Parathyroid adenoma (tissue), 2 donors: Measurements from ENCODE around the gene HYLS1.

Experiments used
- H2AFZ ChIP-seq: fragments of 300-600 bp; sonication (generic); one replicate; pipeline ENCODE4 v1.7.0; 2017; ENCODE audit warnings: antibody characterized with exemption, mild to moderate bottlenecking
- H3K27ac ChIP-seq: fragments of 300-600 bp; sonication (generic); one replicate; pipeline ENCODE4 v1.7.0; 2017
- H3K27me3 ChIP-seq: fragments of 300-600 bp; sonication (generic); one replicate; pipeline ENCODE4 v1.7.0; 2017; ENCODE audit warnings: low read length; ENCODE audit not compliant: control insufficient read depth, insufficient read depth
- H3K36me3 ChIP-seq: fragments of 300-600 bp; sonication (generic); one replicate; pipeline ENCODE4 v1.7.0; 2017; ENCODE audit warnings: low read length; ENCODE audit not compliant: control insufficient read depth, insufficient read depth
- H3K4me1 ChIP-seq: fragments of 300-600 bp; sonication (generic); one replicate; pipeline ENCODE4 v1.7.0; 2017; ENCODE audit warnings: control low read depth
- H3K4me2 ChIP-seq: fragments of 300-600 bp; sonication (generic); one replicate; pipeline ENCODE4 v1.7.0; 2017; ENCODE audit warnings: low read length
- H3K4me3 ChIP-seq: fragments of 300-600 bp; sonication (generic); one replicate; pipeline ENCODE4 v1.7.0; 2017; ENCODE audit warnings: low read depth, low read length
- H3K79me2 ChIP-seq: fragments of 300-600 bp; sonication (generic); one replicate; pipeline ENCODE4 v1.7.0; 2017; ENCODE audit warnings: control low read depth
- H3K9ac ChIP-seq: fragments of 300-600 bp; sonication (generic); one replicate; pipeline ENCODE4 v1.7.0; 2017; ENCODE audit warnings: mild to moderate bottlenecking
- H3K9me3 ChIP-seq: fragments of 300-600 bp; sonication (generic); one replicate; pipeline ENCODE4 v1.7.0; 2017; ENCODE audit warnings: low read length; ENCODE audit not compliant: control insufficient read depth
- TF ChIP-seq, protein P1 (sequence below): fragments of 300-600 bp; sonication (generic); IDR thresholded peaks from one replicate; pipeline ENCODE4 v1.7.0; 2017; ENCODE audit warnings: antibody characterized with exemption, mild to moderate bottlenecking
- donor health status: primary hyperparathyroidism.

HYLS1 gene

DNA sequence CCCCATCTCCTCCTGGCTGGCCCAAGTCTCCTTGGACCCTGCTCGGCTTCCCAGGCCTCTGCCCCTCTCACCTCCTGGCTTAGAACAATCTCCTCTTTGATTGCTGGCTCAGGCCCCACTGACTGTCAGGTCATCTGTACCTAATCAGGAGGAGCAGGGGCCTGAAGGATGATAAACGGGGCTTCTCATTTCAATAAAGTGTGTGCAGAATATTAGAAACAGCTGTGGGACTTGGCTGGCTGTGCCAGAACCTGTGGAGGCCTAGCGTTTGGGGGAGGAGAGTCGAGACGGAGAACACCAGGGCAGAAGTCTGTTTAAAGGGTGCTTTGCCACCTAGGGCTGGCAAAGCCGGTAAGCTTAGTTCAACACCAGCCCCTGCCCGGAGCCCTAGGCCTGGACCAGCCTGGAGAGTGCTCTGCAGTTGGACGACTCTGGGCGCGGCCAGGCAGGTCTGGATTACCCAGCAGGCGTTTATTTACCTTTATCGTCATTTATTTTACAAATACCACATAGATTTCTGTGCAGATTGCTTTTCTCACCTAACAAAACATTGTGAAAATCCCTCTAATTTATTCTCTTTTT lies 48.2 kb downstream of the HYLS1 start:
- Histone ChIP-seq H3K9me3 (no peaks in the 10 kb centered on the region), H3K4me1 (no peaks in the 10 kb centered on the region), H3K9ac (no peak overlapping the region), H3K36me3 (no peaks in the 10 kb centered on the region), H3K4me2 (no peak overlapping the region), H2AFZ (no peak overlapping the region), H3K27ac (no peak overlapping the region), H3K79me2 (no peaks in the 10 kb centered on the region), H3K4me3 (no peak overlapping the region), H3K27me3 (no peaks in the 10 kb centered on the region)
- TF ChIP-seq, protein P1, sequence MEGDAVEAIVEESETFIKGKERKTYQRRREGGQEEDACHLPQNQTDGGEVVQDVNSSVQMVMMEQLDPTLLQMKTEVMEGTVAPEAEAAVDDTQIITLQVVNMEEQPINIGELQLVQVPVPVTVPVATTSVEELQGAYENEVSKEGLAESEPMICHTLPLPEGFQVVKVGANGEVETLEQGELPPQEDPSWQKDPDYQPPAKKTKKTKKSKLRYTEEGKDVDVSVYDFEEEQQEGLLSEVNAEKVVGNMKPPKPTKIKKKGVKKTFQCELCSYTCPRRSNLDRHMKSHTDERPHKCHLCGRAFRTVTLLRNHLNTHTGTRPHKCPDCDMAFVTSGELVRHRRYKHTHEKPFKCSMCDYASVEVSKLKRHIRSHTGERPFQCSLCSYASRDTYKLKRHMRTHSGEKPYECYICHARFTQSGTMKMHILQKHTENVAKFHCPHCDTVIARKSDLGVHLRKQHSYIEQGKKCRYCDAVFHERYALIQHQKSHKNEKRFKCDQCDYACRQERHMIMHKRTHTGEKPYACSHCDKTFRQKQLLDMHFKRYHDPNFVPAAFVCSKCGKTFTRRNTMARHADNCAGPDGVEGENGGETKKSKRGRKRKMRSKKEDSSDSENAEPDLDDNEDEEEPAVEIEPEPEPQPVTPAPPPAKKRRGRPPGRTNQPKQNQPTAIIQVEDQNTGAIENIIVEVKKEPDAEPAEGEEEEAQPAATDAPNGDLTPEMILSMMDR = no peak

DNA sequence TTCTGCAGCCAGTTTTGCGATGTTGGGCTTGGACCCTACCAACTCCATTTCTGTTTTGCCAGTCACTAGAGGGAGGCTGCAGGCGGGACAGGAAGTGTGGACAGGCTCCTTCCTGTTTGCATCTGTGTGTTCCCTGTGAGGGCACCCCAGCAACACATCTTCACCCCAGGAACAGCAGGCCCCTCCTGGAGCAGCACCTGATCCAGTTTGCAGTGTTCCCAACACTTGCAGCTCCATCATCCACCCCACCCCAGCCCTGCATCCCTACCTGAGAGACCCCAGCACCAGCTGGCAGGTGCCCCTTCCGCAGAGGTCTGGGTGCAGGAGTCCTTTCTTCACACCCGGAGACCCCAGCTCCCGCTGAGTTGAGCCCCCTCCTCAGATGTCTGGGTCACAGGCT lies 51.0 kb downstream of the HYLS1 start:
- TF ChIP-seq, protein P1 = no peak

DNA sequence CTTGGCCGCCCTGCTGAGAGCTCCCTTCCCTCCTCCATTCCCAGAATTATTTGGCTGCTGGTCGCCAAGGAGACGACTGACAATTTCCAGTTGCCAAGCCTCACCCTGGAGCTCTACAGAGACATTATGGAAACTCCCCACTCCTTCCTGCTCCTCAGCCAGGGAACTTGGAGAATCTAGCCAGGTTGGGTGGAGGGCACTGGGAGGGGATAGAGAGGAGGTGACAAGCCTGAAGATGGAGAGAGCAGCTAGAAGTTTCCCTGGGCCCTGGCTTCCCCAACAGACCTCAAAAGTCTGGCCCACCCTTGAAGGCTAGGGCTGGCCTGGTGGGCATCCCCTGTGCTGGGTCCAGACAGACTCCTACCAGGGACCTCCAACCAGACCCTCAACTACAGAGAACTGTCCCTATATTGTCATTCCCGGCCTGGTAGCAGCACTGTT lies 51.6 kb downstream of the HYLS1 start:
- H3K4me2 ChIP-seq = no peak overlapping the region
- TF ChIP-seq, protein P1 = no peak
- no peaks in the 10 kb centered on the region for H3K4me1 ChIP-seq
- H3K27ac ChIP-seq = no peak overlapping the region
- H3K9me3 ChIP-seq = no peaks in the 10 kb centered on the region
- H2AFZ ChIP-seq = no peak overlapping the region
- no peaks in the 10 kb centered on the region for H3K27me3 ChIP-seq
- H3K4me3 ChIP-seq = no peak overlapping the region
- H3K36me3 ChIP-seq = no peaks in the 10 kb centered on the region
- H3K79me2 ChIP-seq = no peaks in the 10 kb centered on the region
- no peak overlapping the region for H3K9ac ChIP-seq

More for the DNA sequence above, 51.0 kb downstream of the HYLS1 start:
- no peak overlapping the region for H2AFZ ChIP-seq
- no peak overlapping the region for H3K27ac ChIP-seq
- no peaks in the 10 kb centered on the region for H3K9me3 ChIP-seq
- no peak overlapping the region for H3K4me3 ChIP-seq
- H3K79me2 ChIP-seq = no peaks in the 10 kb centered on the region
- no peaks in the 10 kb centered on the region for H3K36me3 ChIP-seq
- H3K9ac ChIP-seq = no peak overlapping the region
- H3K27me3 ChIP-seq = no peaks in the 10 kb centered on the region
- no peaks in the 10 kb centered on the region for H3K4me1 ChIP-seq
- no peak overlapping the region for H3K4me2 ChIP-seq

DNA sequence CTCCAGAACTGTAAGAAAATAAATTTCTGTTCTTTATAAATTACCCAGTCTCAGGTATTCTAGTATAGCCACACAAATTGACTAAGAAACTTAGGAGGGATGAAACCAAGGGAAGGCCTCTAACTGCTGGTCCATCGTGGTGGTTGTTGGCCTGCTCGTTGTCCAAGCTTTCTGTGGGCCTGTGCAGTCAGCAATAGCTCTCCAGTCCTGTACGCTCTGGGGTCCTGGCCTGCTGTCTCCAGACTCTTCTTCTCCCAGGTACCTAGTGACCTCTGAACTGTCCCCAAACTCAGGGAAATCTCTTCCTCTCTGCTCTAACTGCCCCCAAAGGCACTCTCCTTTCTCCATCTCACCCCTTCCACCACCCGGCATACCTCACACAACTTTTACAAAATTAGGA lies 52.7 kb downstream of the HYLS1 start:
- H3K27me3 ChIP-seq = no peaks in the 10 kb centered on the region
- H3K9me3 ChIP-seq = no peaks in the 10 kb centered on the region
- H3K79me2 ChIP-seq = no peaks in the 10 kb centered on the region
- no peaks in the 10 kb centered on the region for H3K4me1 ChIP-seq
- no peak overlapping the region for H3K4me2 ChIP-seq
- no peaks in the 10 kb centered on the region for H3K36me3 ChIP-seq
- H3K9ac ChIP-seq = no peak overlapping the region
- no peak overlapping the region for H3K27ac ChIP-seq
- TF ChIP-seq, protein P1 = no peak
- H2AFZ ChIP-seq = no peak overlapping the region
- no peak overlapping the region for H3K4me3 ChIP-seq

DNA sequence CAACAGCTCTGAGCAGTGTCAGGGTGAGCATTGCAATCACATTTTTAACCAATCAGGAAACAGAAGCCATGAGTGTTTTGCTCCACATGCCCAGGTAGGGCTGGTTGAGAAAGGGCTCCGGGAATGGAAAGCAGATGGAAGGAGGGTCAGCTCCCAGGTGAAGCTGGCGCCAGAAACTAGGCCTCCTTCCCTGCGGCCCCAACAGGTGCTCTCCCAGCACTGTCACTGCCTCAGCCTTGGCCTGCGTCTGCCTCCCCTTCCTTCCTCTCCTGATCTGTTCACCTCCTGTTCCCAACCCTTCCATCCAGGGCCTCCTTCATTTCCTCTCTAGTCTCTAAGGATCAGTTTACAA lies 53.8 kb downstream of the HYLS1 start:
- Histone ChIP-seq H3K4me2 (no peak overlapping the region), H2AFZ (no peak overlapping the region), H3K4me3 (no peak overlapping the region), H3K4me1 (no peaks in the 10 kb centered on the region), H3K27ac (no peak overlapping the region), H3K9me3 (no peaks in the 10 kb centered on the region), H3K79me2 (no peaks in the 10 kb centered on the region), H3K9ac (no peak overlapping the region), H3K36me3 (no peaks in the 10 kb centered on the region), H3K27me3 (no peaks in the 10 kb centered on the region)
- TF ChIP-seq, protein P1 = no peak
